Esophagus squamous epithelium (tissue), 4 donors: ENCODE measurements around the gene KIF13A.

ENCODE experiments used
- CTCF ChIP-seq, 6 experiments: fragments of 450-650 bp in 4 of 6; fragments of 200-600 bp in 2 of 6; sonication (generic) in 2 of 6; IDR thresholded peaks; one replicate each; pipeline ENCODE4 v1.5.1; 2016 to 2019; ENCODE audit warnings: antibody characterized with exemption in 6 of 6, mild to moderate bottlenecking in 4 of 6, moderate library complexity in 4 of 6
- POLR2A ChIP-seq, 4 donors: fragments of 450-650 bp; IDR thresholded peaks; one replicate each; pipeline ENCODE4 v1.6.1; 2017; ENCODE audit warnings: antibody characterized with exemption in 4 of 4, mild to moderate bottlenecking in 4 of 4, moderate library complexity in 3 of 4

- TF ChIP-seq CTCF (IDR thresholded peaks at IDR 0.05): no peak
- TF ChIP-seq POLR2A (IDR thresholded peaks at IDR 0.05): no peak
Observed at GRCh38 chr6:17874753-17875152, 112.7 kb downstream of the KIF13A start.
